Measurements from ENCODE around the gene EIF3A. TPM values are rescaled to one million over a fixed set of nuclear protein-coding genes. Genes with fewer than 3 reads are reported as not detected.

EIF3A gene
- total and polyA plus RNA-seq, 9 of the 15 experiments (the other 6 are each of a cell fraction or from before 2014, with no cell fraction given), result 19.6 to 163 (median 102) TPM

- no peak for DNase-seq (ENCODE audit: extremely low read depth in 1 of 4, low spot score in 3 of 4)
- Histone ChIP-seq H3K4me3 (no peak overlapping the region; the same call in 1 of the 2 replicates), H3K27me3 (ENCODE audit: control insufficient read depth in 2 of 2, insufficient read depth in 2 of 2, low read length in 2 of 2) (no peaks in the 10 kb centered on the region), H2AFZ (ENCODE audit: low read depth, low read length) (no peak overlapping the region), H4K20me1 (replicated peaks; ENCODE audit: control insufficient read depth, insufficient read depth, low read length) (no peaks in the 10 kb centered on the region), H3K79me2 (ENCODE audit: control insufficient read depth, insufficient read depth, low read length) (peaks cover 6% of the 10 kb centered on the region), H3K36me3 (ENCODE audit: control insufficient read depth, insufficient read depth, low read length) (peaks cover 5% of the 10 kb centered on the region; the same call in 2 of the 3 replicates), H3K4me1 (replicated peaks in 1 of 2; ENCODE audit: control insufficient read depth in 2 of 2, insufficient read depth in 2 of 2, low read length in 2 of 2) (peaks cover 13 to 14% of the 10 kb centered on the region in 2 experiments; a peak in 4 of 5 replicates), H3K9me1 (ENCODE audit: control insufficient read depth, insufficient read depth, low read length) (no peaks in the 10 kb centered on the region), H3K9me3 (replicated peaks; ENCODE audit: control insufficient read depth, insufficient read depth, low read depth, low read length) (no peaks in the 10 kb centered on the region), H3K9ac (ENCODE audit: insufficient read depth in 1 of 2, low read depth in 2 of 2, low read length in 2 of 2) (no peak overlapping the region), H3K4me2 (ENCODE audit: insufficient read depth, low read length) (peak overlapping the region; percentile 76), H3K27ac (ENCODE audit: extremely low read depth, low read depth, low read length) (no peak overlapping the region)
- TSS peak; percentile 66 for BruUV-seq (replicated peaks)
- ChIA-PET POLR2A (interaction anchor here (1.4 kb wide), 1 partner anchor 14 kb away, joined by 5 read pairs; no protein-coding TSS in a partner anchor), CTCF (ENCODE audit: low intra/inter-chr PET ratio) (interaction anchor here (0.6 kb wide), 1 partner anchor 57 kb away, joined by 3 read pairs; no protein-coding TSS in a partner anchor)
- intact Hi-C loops (cut with micrococcal nuclease), result no loop called here
- WGBS (ENCODE audit: insufficient coverage, low coverage, missing lambda C conversion rate), result 92% methylated on average over 9 of the region's 12 CpGs
- no peak for FAIRE-seq
- in situ Hi-C loops (cut with MboI), result no loop called here
- no peak for ATAC-seq
- TF ChIP-seq CHCHD3 (CRISPR knock-in tag; IDR thresholded peaks at IDR 0.05), result no peak
- TF ChIP-seq ZC3H11A (IDR thresholded peaks at IDR 0.05; ENCODE audit: low read depth, low read length), result no peak
- no peak for TF ChIP-seq SIN3A (IDR thresholded peaks at IDR 0.05; ENCODE audit: borderline replicate concordance in 2 of 2, control insufficient read depth in 1 of 2, low read depth in 2 of 2, low read length in 2 of 2)
- TF ChIP-seq THRAP3 (IDR thresholded peaks at IDR 0.05; ENCODE audit: borderline replicate concordance), result no peak
- TF ChIP-seq GABPB2 (CRISPR knock-in tag; conservative IDR thresholded peaks at IDR 0.05), result no peak
- no peak for TF ChIP-seq CEBPZ (IDR thresholded peaks at IDR 0.05; ENCODE audit: borderline replicate concordance, low read depth, low read length)
- TF ChIP-seq U2AF2 (optimal IDR thresholded peaks at IDR 0.05; ENCODE audit: low read depth, low read length), result no peak
- no peak for TF ChIP-seq ZBTB12 (CRISPR knock-in tag; IDR thresholded peaks at IDR 0.05)
- TF ChIP-seq NR3C1 (CRISPR knock-in tag; IDR thresholded peaks at IDR 0.05), result no peak
- TF ChIP-seq ZKSCAN1 (IDR thresholded peaks at IDR 0.05; ENCODE audit: low read depth, low read length), result no peak
- no peak for TF ChIP-seq THRB (CRISPR knock-in tag; conservative IDR thresholded peaks at IDR 0.05)
- no peak for TF ChIP-seq ZMIZ1 (IDR thresholded peaks at IDR 0.05; ENCODE audit: low read depth in 2 of 2, low read length in 2 of 2)
These were observed 24.5 kb upstream of the EIF3A start for GRCh38 chr10:119105155-119105554.

All from K562 (cell line).